Measurements from ENCODE around the gene ZNF710.

Gene ZNF710

GRCh38 chr15:90042356-90042755, 41.2 kb downstream of the ZNF710 start:
- no peak for DNase-seq

- no peak for DNase-seq
Observed at GRCh38 chr15:90042766-90043529, 41.8 kb downstream of the ZNF710 start.

GRCh38 chr15:90043530-90044010, 42.4 kb downstream of the ZNF710 start:
- DNase-seq: no peak

GRCh38 chr15:90044191-90044590, 43.1 kb downstream of the ZNF710 start:
- DNase-seq: no peak

GRCh38 chr15:90044916-90045371, 43.8 kb downstream of the ZNF710 start:
- no peak for DNase-seq

- no peak for DNase-seq
Observed at GRCh38 chr15:90046289-90046688, 45.2 kb downstream of the ZNF710 start.

GRCh38 chr15:90046911-90047392, 45.8 kb downstream of the ZNF710 start:
- DNase-seq: no peak

- no peak for DNase-seq
Observed at GRCh38 chr15:90047956-90048575, 46.9 kb downstream of the ZNF710 start.

- DNase-seq: no peak
Observed at GRCh38 chr15:90049030-90049429, 47.9 kb downstream of the ZNF710 start.

- DNase-seq: no peak
Observed at GRCh38 chr15:90049666-90050604, 48.8 kb downstream of the ZNF710 start.

- no peak for DNase-seq
Observed at GRCh38 chr15:90051874-90052273, 50.8 kb downstream of the ZNF710 start.

- no peak for DNase-seq
Observed at GRCh38 chr15:90053685-90054466, 52.8 kb downstream of the ZNF710 start.

GRCh38 chr15:90054618-90055097, 53.5 kb downstream of the ZNF710 start:
- DNase-seq: no peak

GRCh38 chr15:90055182-90055581, 54.1 kb downstream of the ZNF710 start:
- no peak for DNase-seq

- no peak for DNase-seq
Observed at GRCh38 chr15:90056529-90056928, 55.4 kb downstream of the ZNF710 start.

GRCh38 chr15:90058308-90058707, 57.2 kb downstream of the ZNF710 start:
- no peak for DNase-seq

- no peak for DNase-seq
Observed at GRCh38 chr15:90058775-90059174, 57.7 kb downstream of the ZNF710 start.

GRCh38 chr15:90059208-90059985, 58.3 kb downstream of the ZNF710 start:
- peak; percentile 55 for DNase-seq

GRCh38 chr15:90060797-90061196, 59.7 kb downstream of the ZNF710 start:
- no peak for DNase-seq

- peak; percentile 33 for DNase-seq
Observed at GRCh38 chr15:90062023-90062442, 60.9 kb downstream of the ZNF710 start.

GRCh38 chr15:90062462-90062932, 61.4 kb downstream of the ZNF710 start:
- peak; percentile 40 for DNase-seq
